Central memory CD8-positive, alpha-beta T cell (primary cell): ENCODE data around the gene PAK6.

Experiments
- ATAC-seq: fragments of 150-1000 bp; cut with Tn5 transposase; replicated peaks from 2 replicates; pipeline ENCODE4 v1.10.0; 2022; ENCODE audit warnings: mild to moderate bottlenecking, moderate FRiP score, moderate number of reproducible peaks; ENCODE audit not compliant: poor library complexity, severe bottlenecking; ENCODE audit errors: extremely low read depth
- DNase-seq, 2 donors: peaks; one replicate each; pipeline ENCODE4 v3.0.0; 2021; ENCODE audit warnings: low spot score in 2 of 2
- H3K27ac Mint-ChIP-seq: one replicate; pipeline ENCODE4 v1.8.0; 2022; ENCODE audit warnings: low read depth, mild to moderate bottlenecking, moderate library complexity, mixed read lengths
- H3K27me3 Mint-ChIP-seq: one replicate; pipeline ENCODE4 v1.8.0; 2022; ENCODE audit warnings: mixed read lengths
- H3K36me3 Mint-ChIP-seq: one replicate; pipeline ENCODE4 v1.8.0; 2022; ENCODE audit warnings: mild to moderate bottlenecking, moderate library complexity, mixed read lengths; ENCODE audit not compliant: insufficient read depth
- H3K4me1 Mint-ChIP-seq: one replicate; pipeline ENCODE4 v1.8.0; 2022; ENCODE audit warnings: mixed read lengths
- H3K4me3 Mint-ChIP-seq: one replicate; pipeline ENCODE4 v1.8.0; 2022; ENCODE audit warnings: mild to moderate bottlenecking, moderate library complexity, mixed read lengths
- H3K9me3 Mint-ChIP-seq: one replicate; pipeline ENCODE4 v1.8.0; 2022; ENCODE audit warnings: mixed read lengths

The PAK6 gene

DNA sequence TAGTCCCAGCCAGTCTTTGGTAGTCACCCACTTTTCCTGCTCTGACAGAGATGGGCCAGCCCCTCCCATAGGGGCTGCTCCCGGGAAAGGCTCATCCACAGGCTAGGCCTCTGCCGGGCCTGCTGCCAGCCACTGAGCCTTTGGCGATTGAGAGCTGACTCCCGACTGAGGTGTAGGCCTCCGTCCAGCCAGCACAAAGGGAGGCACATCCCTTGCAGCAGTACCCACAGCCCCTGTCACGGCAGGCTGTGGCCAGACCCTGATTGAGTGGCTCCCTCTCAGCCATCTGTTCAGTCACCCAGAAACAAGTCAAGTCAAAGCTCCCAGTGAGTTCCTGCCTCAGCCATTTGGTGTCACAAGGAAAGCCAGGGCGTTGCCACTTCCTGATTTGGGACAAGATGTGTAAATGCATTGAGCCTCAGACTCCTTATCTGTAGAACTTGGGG is 6.2 kb upstream of the PAK6 start:
- H3K36me3 Mint-ChIP-seq: peaks cover 3% of the 10 kb centered on the region
- H3K4me3 Mint-ChIP-seq: no peak overlapping the region
- no peaks in the 10 kb centered on the region for H3K4me1 Mint-ChIP-seq
- H3K27me3 Mint-ChIP-seq: peaks cover 3% of the 10 kb centered on the region
- ATAC-seq: no peak
- H3K9me3 Mint-ChIP-seq: no peaks in the 10 kb centered on the region
- no peak overlapping the region for H3K27ac Mint-ChIP-seq
- no peak for DNase-seq

DNA sequence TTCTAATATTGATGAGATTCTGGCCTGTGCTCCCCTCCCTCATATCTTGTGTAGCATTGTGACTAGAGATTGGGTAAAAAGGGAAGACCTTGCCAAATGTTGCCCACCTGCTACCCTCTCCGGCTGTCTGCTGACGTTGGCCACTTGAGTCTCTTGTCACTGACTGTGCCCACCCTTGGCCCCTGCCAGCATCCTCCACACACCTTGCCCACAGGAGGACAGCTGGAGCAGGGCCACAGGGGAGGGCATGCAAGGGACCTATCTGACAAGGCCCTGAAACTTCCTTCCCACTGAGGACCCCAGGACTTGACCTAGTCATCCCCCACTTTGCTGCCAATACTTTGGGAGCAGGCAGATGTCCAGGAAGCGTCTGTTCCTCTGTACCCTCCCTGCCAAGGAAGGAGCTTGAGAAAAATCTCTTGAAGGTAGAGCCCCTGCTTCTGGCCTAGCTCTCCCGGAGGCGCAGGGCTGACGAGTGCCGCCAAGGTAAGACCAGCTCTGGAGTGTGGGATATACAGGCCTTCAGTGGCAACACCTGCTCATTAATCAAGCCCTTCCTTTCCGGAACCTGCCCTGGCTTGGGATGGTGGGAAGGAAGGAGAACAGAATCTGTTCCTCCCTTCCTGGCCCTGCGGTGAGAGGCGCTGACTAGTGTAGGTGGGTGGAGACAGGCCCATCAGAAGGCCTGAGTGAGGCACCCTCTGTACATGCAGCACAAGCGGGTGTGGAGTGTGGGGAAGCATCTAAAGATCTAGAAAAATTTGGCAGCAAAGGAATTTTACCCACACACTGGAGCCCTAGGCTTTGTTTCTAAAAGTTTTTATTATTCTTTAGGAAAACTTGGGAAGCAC is 4.9 kb upstream of the PAK6 start:
- no peaks in the 10 kb centered on the region for H3K9me3 Mint-ChIP-seq
- H3K4me1 Mint-ChIP-seq: peaks cover 4% of the 10 kb centered on the region
- peaks cover 3% of the 10 kb centered on the region for H3K36me3 Mint-ChIP-seq
- ATAC-seq: no peak
- H3K27ac Mint-ChIP-seq: no peak overlapping the region
- peaks cover 15% of the 10 kb centered on the region for H3K27me3 Mint-ChIP-seq
- no peak overlapping the region for H3K4me3 Mint-ChIP-seq
- no peak for DNase-seq

DNA sequence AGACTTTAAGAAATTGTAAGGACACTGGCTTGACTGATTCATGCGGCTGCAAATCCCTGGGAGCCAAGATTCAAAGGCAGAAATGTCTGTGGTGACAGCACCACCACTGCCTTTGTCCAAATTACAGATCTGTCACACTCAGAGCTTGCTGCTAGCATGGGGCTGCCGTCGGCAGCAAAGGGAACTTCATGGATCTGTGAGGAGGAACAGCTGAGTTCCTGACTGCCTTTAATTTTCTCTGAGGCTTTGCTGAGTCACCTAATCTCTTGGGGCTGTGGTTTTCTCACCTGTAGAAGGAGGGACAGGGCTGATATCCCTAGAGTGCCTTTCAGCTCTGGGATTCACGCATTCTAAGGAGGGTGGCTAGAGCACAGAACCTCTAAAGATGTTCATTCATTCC is 4.1 kb upstream of the PAK6 start:
- ATAC-seq (no peak), DNase-seq (no peak)
- Mint-ChIP-seq H3K9me3 (no peaks in the 10 kb centered on the region), H3K27ac (no peak overlapping the region), H3K36me3 (peaks cover 3% of the 10 kb centered on the region), H3K27me3 (peaks cover 24% of the 10 kb centered on the region), H3K4me3 (no peak overlapping the region), H3K4me1 (peaks cover 9% of the 10 kb centered on the region)

DNA sequence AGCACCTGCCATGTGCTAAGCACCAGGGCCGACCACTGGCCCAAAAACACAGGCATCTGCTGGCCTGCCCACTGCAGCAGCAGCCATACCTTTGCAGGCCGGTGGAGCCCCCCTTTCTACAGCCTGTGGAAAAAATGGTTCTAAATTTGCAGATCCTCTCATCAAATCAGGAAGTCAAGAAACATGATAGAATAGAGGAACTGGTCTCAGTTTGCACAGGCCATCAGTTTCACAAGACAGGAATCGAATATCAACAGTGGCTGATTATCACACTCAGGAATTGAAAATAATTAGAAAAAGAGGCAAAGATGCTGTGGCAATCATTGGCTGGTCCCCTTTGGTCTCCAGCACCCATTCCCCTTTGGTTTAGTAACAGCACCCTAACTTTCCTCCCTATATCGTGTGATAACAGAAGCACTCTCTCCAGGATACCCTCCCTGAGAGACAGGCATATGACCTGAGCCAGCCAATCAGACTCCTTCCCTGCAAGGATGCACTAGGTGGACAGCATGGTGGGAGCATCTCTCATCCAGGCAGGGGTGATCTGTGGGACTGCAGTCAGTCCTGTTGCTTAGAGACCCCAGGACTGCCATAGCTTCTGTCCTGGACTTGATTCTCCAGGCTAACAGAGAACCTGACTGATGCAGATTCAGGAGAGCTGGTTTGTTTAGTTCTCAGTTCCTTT is 3.5 kb upstream of the PAK6 start:
- Mint-ChIP-seq H3K36me3 (peaks cover 3% of the 10 kb centered on the region), H3K9me3 (no peaks in the 10 kb centered on the region), H3K4me3 (no peak overlapping the region), H3K27ac (no peak overlapping the region), H3K27me3 (peaks cover 27% of the 10 kb centered on the region), H3K4me1 (peaks cover 9% of the 10 kb centered on the region)
- DNase-seq (no peak), ATAC-seq (no peak)

DNA sequence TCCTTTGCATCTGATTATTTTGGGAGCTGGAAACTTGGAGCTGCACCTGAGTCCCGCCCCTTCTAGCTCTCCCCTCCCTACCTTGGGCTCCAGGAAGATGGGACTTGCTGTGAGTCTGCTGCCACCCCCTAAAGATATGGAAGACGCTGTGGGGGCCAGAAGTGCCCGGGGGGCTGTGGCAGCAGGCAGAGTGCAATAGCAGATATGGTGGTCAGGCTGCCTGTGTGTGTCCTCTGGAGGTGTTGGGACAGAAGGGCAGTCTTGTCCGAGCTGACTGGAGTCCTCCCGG is 485 bp downstream of the PAK6 start:
- no peaks in the 10 kb centered on the region for H3K9me3 Mint-ChIP-seq
- H3K4me1 Mint-ChIP-seq: peaks cover 9% of the 10 kb centered on the region
- peaks cover 27% of the 10 kb centered on the region for H3K27me3 Mint-ChIP-seq
- peak overlapping the region; percentile 73 for H3K27ac Mint-ChIP-seq
- H3K4me3 Mint-ChIP-seq: peak overlapping the region; percentile 13
- no peaks in the 10 kb centered on the region for H3K36me3 Mint-ChIP-seq
- DNase-seq (no peak), ATAC-seq (no peak)

DNA sequence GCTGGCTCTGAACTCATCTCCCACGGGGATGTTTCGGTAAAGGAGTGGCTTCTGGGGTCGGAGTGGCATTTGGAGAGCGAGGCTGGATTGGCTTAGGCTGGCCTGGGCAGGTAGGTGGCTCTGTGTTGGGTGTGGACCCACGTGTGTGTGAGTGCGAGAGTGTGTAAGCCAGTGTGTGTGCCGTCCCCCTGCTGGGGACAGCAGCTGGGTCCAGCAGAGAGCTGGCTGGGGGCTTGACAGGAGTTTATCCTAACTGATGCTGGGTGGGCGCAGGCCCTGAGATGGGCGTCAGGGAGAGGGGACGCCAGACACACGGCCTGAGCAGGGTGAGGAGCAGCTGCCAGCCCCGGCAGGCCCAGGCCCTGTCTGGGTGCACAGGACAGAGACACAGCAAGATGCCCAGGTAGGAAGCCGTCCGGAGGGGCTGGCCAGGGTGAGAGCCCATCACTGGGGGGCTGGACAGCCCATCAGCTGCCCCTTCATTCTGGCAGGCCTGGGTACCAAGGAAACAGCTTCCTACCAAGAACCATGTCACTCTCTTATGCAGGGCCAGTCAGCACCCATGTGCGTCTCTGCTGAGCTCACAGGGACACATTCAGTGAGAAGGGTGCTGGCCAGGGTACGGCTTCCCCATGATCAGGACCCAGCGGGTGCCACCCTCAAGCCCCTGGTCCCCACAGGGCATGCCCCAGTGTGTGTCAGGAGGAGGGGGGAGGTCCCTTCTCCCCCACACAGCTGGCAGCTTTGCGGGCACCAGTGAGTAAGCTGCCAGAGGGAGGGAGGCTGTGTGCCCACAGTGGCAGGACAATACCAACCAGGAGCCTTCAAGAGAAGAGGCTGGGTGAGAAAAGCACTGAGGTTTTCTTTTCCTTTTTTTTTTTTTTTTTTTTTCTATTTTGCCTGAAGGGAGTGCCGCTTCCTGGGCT is 1.1 kb downstream of the PAK6 start:
- H3K36me3 Mint-ChIP-seq: no peaks in the 10 kb centered on the region
- H3K27me3 Mint-ChIP-seq: peaks cover 27% of the 10 kb centered on the region
- H3K9me3 Mint-ChIP-seq: no peaks in the 10 kb centered on the region
- peak overlapping the region; percentile 73 for H3K27ac Mint-ChIP-seq
- ATAC-seq (no peak), DNase-seq (no peak)
- peaks cover 9% of the 10 kb centered on the region for H3K4me1 Mint-ChIP-seq
- no peak overlapping the region for H3K4me3 Mint-ChIP-seq

DNA sequence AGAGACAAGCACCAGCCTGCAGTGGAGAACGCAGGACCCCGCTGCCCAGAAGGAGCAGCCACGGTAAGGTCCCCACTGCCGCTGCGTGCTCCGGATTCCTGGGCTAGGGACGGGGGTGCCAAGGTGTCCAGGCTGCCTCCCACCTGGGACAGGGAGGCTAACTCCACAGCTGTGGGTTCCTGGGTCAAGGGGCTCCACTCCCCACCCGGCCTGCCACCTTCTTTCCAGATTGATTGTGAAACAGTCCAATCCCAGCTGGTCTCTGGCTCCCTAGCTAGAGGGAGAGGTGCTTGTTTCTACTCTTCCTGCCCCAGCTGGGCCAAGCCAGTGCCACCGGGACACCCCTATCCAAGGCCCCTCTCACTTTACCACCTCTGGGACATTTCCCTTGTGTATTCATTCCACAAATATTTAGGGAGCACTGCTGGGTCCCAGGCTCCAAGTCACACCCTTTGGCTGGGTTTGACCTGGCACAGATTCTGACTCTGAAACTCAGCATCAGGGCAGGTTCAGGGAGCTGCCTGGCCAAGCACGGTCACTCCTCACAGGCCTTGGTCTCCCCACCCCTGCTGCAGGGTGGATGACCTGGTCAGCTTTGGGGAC is 1.9 kb downstream of the PAK6 start:
- H3K27ac Mint-ChIP-seq: no peak overlapping the region

DNA sequence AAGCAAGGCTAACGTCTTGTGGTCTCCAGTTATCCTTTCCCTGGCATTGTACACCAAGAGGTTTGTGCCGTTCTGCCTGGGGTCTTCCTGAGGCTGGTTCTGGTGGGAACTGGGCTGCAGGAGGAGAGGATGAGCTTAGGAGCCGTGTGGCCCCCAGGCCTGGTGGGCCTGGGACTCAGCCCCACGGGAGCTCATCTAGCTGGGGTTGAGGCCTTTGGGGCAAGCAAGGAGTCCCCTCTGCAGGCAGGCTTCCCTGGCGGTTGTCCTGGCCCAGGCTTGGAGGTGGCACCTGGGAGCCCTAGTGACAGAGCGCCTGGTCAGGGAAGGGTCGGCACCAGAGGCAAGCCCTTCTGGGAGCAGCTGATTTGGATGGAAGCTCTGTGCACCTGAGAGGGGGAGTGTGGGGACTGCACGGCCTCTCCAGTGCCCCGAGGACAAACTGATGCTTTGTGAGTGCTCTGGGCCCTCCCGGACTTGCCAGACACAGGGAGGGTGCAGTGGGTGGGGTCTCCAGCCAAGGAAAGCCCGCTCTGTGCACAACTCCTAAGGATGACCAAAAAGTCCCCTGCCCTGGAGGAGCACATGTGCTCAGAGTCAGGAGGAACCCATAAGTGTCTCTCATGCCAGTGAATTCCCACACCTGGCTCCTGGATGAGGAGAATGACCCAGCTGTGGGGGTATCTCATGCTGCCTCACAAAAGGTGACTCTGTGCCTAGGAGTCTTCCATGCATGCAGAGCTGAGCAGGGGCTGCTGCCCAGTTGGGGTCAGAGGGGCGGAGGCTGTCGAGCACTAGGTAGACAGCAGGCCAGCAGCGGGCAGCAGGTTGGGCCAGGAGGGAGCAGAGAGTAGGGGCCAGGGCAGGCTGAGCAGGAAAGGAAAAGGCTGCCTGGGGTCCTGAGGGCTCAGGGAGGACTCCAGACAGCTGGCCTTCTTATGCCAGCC is 2.7 kb downstream of the PAK6 start:
- no peaks in the 10 kb centered on the region for H3K9me3 Mint-ChIP-seq
- ATAC-seq (no peak), DNase-seq (no peak)
- H3K4me3 Mint-ChIP-seq: no peak overlapping the region
- H3K27ac Mint-ChIP-seq: no peak overlapping the region
- no peaks in the 10 kb centered on the region for H3K36me3 Mint-ChIP-seq
- peaks cover 9% of the 10 kb centered on the region for H3K4me1 Mint-ChIP-seq
- H3K27me3 Mint-ChIP-seq: peaks cover 27% of the 10 kb centered on the region

More for the DNA sequence above, 1.9 kb downstream of the PAK6 start:
- Mint-ChIP-seq H3K36me3 (no peaks in the 10 kb centered on the region), H3K4me1 (peaks cover 9% of the 10 kb centered on the region), H3K4me3 (no peak overlapping the region), H3K27me3 (peaks cover 27% of the 10 kb centered on the region), H3K9me3 (no peaks in the 10 kb centered on the region)
- DNase-seq (no peak), ATAC-seq (no peak)

DNA sequence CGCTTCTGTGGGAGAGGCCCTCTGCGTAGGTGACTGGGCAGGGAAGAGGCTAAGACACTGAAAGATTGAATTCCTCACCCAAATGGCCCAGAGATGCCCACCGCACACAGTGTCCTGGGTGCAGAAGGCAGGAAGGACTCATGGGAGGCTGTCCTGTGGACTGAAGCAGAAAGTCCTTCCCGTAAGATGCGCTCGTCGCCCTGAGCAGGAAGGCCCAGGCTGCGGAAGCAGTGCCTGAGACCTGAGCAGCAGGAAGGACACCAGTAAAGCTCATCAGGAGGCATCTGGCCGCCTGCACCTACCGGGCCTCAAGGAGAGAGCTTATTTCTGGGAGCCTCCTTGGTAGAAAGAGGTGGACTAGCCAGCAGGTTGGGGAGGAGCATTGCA is 3.3 kb downstream of the PAK6 start:
- Mint-ChIP-seq H3K27me3 (peaks cover 27% of the 10 kb centered on the region), H3K36me3 (no peaks in the 10 kb centered on the region), H3K4me1 (peaks cover 9% of the 10 kb centered on the region), H3K4me3 (no peak overlapping the region), H3K27ac (peak overlapping the region; percentile 81), H3K9me3 (no peaks in the 10 kb centered on the region)
- no peak for DNase-seq
- ATAC-seq: no peak

DNA sequence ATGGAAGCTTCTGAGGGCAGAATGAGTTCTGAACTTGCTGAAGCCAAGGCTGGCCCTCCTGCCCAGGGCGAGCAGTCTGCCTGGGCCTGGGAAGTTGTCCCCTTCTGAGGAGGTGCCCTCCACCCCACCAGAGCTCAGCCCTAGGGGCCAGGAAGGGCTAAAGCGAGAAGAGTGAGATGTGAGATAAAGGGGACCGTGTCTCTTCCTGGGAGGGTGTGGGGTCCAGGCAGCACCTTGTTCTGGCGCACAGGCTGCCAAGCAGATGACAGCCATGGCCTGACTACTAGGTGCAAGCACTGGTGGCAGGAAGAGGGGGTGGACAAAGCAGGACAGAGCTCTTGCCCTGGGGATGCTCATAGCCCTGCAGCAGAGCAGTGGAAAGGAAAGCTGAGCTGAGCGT is 3.7 kb downstream of the PAK6 start:
- no peak overlapping the region for H3K4me3 Mint-ChIP-seq
- H3K9me3 Mint-ChIP-seq: no peaks in the 10 kb centered on the region
- no peaks in the 10 kb centered on the region for H3K36me3 Mint-ChIP-seq
- ATAC-seq (no peak), DNase-seq (no peak)
- H3K4me1 Mint-ChIP-seq: peaks cover 9% of the 10 kb centered on the region
- H3K27me3 Mint-ChIP-seq: peaks cover 24% of the 10 kb centered on the region
- peak overlapping the region; percentile 81 for H3K27ac Mint-ChIP-seq

DNA sequence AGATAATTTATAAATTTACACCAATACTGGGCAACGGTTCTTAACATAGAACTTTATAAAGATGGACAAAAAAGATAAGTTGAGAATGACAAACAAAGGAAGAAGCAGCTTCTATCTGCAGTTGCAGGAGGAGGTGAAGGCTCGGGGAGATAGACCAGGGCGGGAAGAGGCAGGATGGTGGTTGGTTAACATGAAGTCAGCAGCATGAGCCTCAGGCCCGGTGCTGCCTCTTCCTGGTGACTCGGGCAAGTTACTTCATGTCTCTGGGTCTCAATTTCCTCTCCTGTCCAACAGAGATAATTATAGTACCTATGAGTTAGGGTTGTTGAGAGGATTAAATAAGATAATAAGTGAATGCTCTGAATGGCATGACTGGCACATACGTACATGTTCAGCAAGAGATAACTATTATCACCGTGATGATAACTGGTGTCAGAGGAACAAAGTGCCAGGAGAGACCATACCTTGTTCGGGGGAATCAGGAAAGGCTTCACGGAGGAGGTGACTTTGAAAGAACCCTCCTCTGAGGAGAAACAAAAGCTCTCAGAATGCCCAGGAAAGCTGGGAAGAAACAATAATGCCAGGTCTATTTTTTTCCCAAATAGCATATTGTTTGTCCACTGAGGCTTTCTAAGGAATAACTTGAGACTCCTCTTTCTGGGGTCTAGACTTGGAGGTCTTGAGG is 4.4 kb downstream of the PAK6 start:
- Mint-ChIP-seq H3K27me3 (peaks cover 17% of the 10 kb centered on the region), H3K4me3 (no peak overlapping the region), H3K36me3 (no peaks in the 10 kb centered on the region), H3K9me3 (no peaks in the 10 kb centered on the region), H3K4me1 (peaks cover 6% of the 10 kb centered on the region), H3K27ac (no peak overlapping the region)
- ATAC-seq: no peak
- DNase-seq: no peak
